GM12878 (cell line): ENCODE results near the gene LENG1.

Experiments
- CTCF ChIP-seq, 3 experiments: IDR thresholded peaks in 2 of 3; conservative IDR thresholded peaks in 1 of 3; 2 replicates each; pipeline ENCODE4 v1.5.1; 2011; ENCODE audit warnings: low read depth in 3 of 3, low read length in 3 of 3, mild to moderate bottlenecking in 3 of 3, control low read depth in 2 of 3, moderate library complexity in 2 of 3, inconsistent platforms in 1 of 3, mixed read lengths in 1 of 3; ENCODE audit not compliant: control insufficient read depth in 2 of 3, insufficient read depth in 1 of 3; ENCODE audit errors: extremely low read depth in 1 of 3
- E4F1 ChIP-seq: fragments of 450-650 bp; IDR thresholded peaks from 2 replicates; pipeline ENCODE4 v1.6.1; 2018; ENCODE audit warnings: borderline replicate concordance, mild to moderate bottlenecking; ENCODE audit not compliant: partially characterized antibody
- EED ChIP-seq: sonication (generic); IDR thresholded peaks from 2 replicates; pipeline ENCODE4 v1.6.1; 2016; ENCODE audit warnings: antibody characterized with exemption, low read depth
- ESRRA ChIP-seq: IDR thresholded peaks from 2 replicates; pipeline ENCODE4 v1.6.1; 2012; ENCODE audit warnings: mild to moderate bottlenecking, low read length, improper control_type of control experiment
- HDAC2 ChIP-seq: fragments of 200-600 bp; sonication (generic); IDR thresholded peaks from 2 replicates; pipeline ENCODE4 v1.6.1; 2017
- KDM1A ChIP-seq: fragments of 200-600 bp; sonication (generic); IDR thresholded peaks from 2 replicates; pipeline ENCODE4 v1.6.1; 2016; ENCODE audit warnings: borderline replicate concordance
- NFXL1 ChIP-seq: fragments of 450-650 bp; IDR thresholded peaks from 2 replicates; pipeline ENCODE4 v1.6.1; 2017; ENCODE audit warnings: antibody characterized with exemption, mild to moderate bottlenecking, borderline replicate concordance
- POLR2A ChIP-seq: IDR thresholded peaks from 2 replicates; pipeline ENCODE4 v1.6.1; 2011; ENCODE audit warnings: low read depth, mild to moderate bottlenecking, low read length
- RAD21 ChIP-seq: IDR thresholded peaks from 2 replicates; pipeline ENCODE4 v1.6.1; 2011; ENCODE audit warnings: mild to moderate bottlenecking, low read depth, low read length, moderate library complexity; ENCODE audit not compliant: insufficient read depth
- SMAD5 ChIP-seq: IDR thresholded peaks from 2 replicates; pipeline ENCODE4 v1.6.1; 2016; ENCODE audit warnings: antibody characterized with exemption, low read depth
- SUZ12 ChIP-seq: fragments of 200-600 bp; sonication (generic); IDR thresholded peaks from one replicate; pipeline ENCODE4 v1.6.1; 2018; ENCODE audit warnings: antibody characterized with exemption, mild to moderate bottlenecking; ENCODE audit not compliant: unreplicated experiment
- USF2 ChIP-seq: IDR thresholded peaks from 2 replicates; pipeline ENCODE4 v1.6.1; 2011; ENCODE audit warnings: low read depth, low read length, improper control_type of control experiment, borderline replicate concordance
- YY1 ChIP-seq: IDR thresholded peaks from 2 replicates; pipeline ENCODE4 v1.6.1; 2011; ENCODE audit warnings: low read depth, mild to moderate bottlenecking, low read length

GRCh38 chr19:54133312-54133956, 26.1 kb downstream of the LENG1 start:
- TF ChIP-seq CTCF (IDR thresholded peaks at IDR 0.05 in 2 of 3, conservative IDR thresholded peaks at IDR 0.05 in 1 of 3; ENCODE audit: control insufficient read depth in 2 of 3, extremely low read depth in 1 of 3, insufficient read depth in 1 of 3, low read depth in 3 of 3, low read length in 3 of 3) (no peak), USF2 (no peak), POLR2A (no peak), HDAC2 (no peak), NFXL1 (no peak), RAD21 (no peak), SUZ12 (no peak), EED (no peak), ESRRA (no peak), YY1 (no peak), KDM1A (no peak), SMAD5 (no peak), E4F1 (no peak)
